ENCODE measurements around the gene FAM131C. TPM values are rescaled to one million over a fixed set of nuclear protein-coding genes. Genes with fewer than 3 reads are reported as not detected.
A peak's percentile ranks its signal among the peaks of the same experiment; 100 is the strongest.

FAM131C gene
- total RNA-seq, 1 donor from 2014 or later: 0.68 TPM

DNA sequence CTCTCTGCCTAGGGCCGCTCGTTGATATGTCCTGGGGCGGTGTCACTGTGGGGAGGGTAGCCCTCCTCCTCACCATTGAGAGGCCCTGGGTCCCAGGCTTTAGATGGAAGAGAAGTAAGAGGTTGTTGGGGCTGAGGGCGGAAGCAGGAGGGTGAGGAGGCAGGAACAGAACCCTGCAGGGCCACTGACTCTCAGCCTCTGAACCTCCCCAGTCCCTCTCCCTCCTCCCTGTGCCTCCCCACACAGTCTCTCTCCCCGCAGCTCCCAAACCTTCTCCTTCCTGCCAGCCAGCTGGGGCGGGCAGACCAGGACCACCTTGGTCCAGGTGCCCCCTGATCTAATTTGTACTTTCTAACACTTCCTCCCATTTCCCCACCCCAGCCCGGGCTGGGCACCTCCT lies 14.3 kb upstream of the FAM131C start:
- TF ChIP-seq, protein P1, sequence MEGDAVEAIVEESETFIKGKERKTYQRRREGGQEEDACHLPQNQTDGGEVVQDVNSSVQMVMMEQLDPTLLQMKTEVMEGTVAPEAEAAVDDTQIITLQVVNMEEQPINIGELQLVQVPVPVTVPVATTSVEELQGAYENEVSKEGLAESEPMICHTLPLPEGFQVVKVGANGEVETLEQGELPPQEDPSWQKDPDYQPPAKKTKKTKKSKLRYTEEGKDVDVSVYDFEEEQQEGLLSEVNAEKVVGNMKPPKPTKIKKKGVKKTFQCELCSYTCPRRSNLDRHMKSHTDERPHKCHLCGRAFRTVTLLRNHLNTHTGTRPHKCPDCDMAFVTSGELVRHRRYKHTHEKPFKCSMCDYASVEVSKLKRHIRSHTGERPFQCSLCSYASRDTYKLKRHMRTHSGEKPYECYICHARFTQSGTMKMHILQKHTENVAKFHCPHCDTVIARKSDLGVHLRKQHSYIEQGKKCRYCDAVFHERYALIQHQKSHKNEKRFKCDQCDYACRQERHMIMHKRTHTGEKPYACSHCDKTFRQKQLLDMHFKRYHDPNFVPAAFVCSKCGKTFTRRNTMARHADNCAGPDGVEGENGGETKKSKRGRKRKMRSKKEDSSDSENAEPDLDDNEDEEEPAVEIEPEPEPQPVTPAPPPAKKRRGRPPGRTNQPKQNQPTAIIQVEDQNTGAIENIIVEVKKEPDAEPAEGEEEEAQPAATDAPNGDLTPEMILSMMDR (conservative IDR thresholded peaks at IDR 0.05): no peak
- Mint-ChIP-seq H3K36me3 (ENCODE audit: low read depth) (no peaks in the 10 kb centered on the region), H3K4me3 (no peak overlapping the region), H3K4me1 (no peaks in the 10 kb centered on the region), H3K9me3 (no peaks in the 10 kb centered on the region), H3K27ac (ENCODE audit: unreplicated experiment) (no peak overlapping the region), H3K27me3 (ENCODE audit: low read depth) (no peaks in the 10 kb centered on the region)
- DNase-seq (ENCODE audit: low read depth, low spot score): no peak

DNA sequence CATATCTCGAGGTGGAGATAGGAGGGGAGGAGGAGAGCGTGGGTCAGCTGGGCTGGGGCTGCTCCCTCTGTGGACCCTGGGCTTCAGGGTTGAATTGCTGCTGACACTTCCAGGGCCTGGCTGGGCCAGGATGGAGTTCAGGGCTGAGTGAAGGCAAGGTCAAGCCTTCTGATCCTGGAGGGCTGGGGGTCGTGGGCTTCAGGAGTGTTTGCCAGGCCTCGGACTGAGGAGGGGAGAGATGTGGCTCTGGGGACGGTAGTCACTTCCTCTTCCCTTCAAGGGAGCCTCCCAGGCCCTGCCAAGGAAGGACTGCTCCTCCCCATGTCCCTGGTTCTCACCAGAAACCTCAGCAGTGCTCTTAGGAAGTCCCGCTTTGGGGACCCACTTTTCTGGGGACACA lies 12.1 kb upstream of the FAM131C start:
- Mint-ChIP-seq H3K36me3 (ENCODE audit: low read depth) (no peaks in the 10 kb centered on the region), H3K9me3 (no peaks in the 10 kb centered on the region), H3K4me1 (no peaks in the 10 kb centered on the region), H3K27me3 (ENCODE audit: low read depth) (no peaks in the 10 kb centered on the region), H3K27ac (ENCODE audit: unreplicated experiment) (no peak overlapping the region), H3K4me3 (no peak overlapping the region)
- no peak for DNase-seq (ENCODE audit: low read depth, low spot score)
- TF ChIP-seq, protein P1 (conservative IDR thresholded peaks at IDR 0.05): no peak

DNA sequence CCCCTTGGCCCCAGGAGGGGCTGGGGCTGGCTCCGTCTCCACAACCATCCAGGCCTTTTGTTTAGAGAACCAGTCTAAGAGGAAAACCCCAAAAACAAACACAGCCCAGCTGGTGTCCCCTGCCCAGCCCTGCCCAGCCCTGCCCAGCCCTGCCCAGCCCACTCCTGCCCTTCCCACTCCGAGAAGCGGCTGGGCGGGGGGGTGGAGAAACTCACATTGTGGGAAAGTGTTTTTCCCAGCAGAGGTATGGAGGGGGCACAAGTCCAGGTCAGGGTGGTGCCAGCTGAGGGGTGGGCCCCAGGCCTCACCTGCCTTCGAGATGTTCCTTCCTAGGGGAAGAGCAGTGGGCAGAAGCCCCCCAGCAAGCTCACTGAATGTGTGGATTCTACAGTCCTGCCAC lies 10.0 kb upstream of the FAM131C start:
- Mint-ChIP-seq H3K4me3 (no peak overlapping the region), H3K36me3 (ENCODE audit: low read depth) (no peaks in the 10 kb centered on the region), H3K4me1 (peaks cover 6% of the 10 kb centered on the region), H3K27me3 (ENCODE audit: low read depth) (peaks cover 3% of the 10 kb centered on the region), H3K27ac (ENCODE audit: unreplicated experiment) (no peak overlapping the region), H3K9me3 (no peaks in the 10 kb centered on the region)
- DNase-seq (ENCODE audit: low read depth, low spot score): no peak
- TF ChIP-seq, protein P1 (conservative IDR thresholded peaks at IDR 0.05): no peak

DNA sequence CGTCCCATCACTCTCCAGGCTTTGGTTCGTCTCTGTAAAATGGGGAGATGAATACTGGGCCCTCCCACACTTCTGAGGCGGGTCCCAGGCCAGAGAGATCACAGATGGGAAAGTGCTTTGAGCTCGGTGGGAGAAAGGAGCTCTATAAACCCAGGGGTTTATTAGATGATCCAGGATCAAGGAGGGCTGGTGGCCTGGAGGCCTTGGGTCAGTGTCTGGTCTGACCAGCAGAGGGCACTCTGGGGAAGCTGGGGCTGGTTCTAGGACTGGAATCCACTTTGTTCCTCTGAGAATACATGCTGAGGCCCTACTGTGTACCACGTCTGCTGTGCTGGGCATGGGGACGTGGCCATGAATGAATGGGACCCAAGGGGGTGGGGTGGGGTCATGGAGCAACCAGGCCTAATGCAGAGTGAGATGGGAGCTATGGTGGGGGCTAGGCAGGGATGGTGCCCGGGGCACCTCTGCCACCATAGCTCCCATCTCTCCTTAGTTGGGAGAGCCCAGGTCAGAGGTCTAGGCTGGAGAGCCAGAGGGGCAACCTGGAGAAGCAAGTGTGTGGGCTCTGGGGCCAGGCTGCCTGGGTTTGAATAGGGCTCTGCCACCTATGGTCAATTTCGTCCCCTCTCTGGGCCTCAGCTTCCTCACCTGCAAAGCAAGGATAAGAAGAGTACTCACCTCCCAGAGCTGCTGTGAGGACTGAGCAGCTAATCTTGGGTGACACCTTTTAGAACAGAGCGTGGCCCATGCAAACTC lies 9.0 kb upstream of the FAM131C start:
- Mint-ChIP-seq H3K36me3 (ENCODE audit: low read depth) (no peaks in the 10 kb centered on the region), H3K4me1 (peaks cover 9% of the 10 kb centered on the region), H3K27ac (ENCODE audit: unreplicated experiment) (no peak overlapping the region), H3K27me3 (ENCODE audit: low read depth) (peaks cover 3% of the 10 kb centered on the region), H3K9me3 (no peaks in the 10 kb centered on the region), H3K4me3 (no peak overlapping the region)
- TF ChIP-seq, protein P1 (conservative IDR thresholded peaks at IDR 0.05): peak; percentile 86
- peak; percentile 76 for DNase-seq (ENCODE audit: low read depth, low spot score)

DNA sequence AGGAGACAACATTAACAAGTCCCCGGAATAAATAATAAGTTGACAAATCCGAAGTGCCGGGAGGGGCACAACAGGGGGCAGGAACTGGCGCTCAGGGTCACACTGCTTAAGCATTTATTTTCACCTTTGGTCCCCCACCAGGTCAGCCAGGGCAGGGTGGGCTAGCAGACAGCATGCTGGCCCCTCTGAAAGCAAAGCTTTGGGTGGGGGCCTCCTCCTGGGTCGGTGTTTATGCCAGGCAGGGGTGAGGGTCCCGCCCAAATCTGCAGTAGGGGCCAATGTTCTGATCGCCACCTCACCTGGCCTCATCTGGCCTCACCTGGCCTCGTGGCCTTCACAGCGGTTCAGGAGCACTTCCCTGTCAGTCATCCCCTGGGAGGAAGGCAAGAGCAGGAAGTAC lies 8.2 kb upstream of the FAM131C start:
- TF ChIP-seq, protein P1 (conservative IDR thresholded peaks at IDR 0.05): no peak
- H3K27ac Mint-ChIP-seq (ENCODE audit: unreplicated experiment): no peak overlapping the region
- H3K4me1 Mint-ChIP-seq: peaks cover 13% of the 10 kb centered on the region
- H3K9me3 Mint-ChIP-seq: no peaks in the 10 kb centered on the region
- peaks cover 3% of the 10 kb centered on the region for H3K27me3 Mint-ChIP-seq (ENCODE audit: low read depth)
- H3K36me3 Mint-ChIP-seq (ENCODE audit: low read depth): no peaks in the 10 kb centered on the region
- H3K4me3 Mint-ChIP-seq: no peak overlapping the region
- no peak for DNase-seq (ENCODE audit: low read depth, low spot score)
